GM21723 (cell line): ENCODE data around the gene RAG2.

Experiments used
- ATAC-seq: cut with Tn5 transposase; IDR thresholded peaks from one replicate; pipeline ENCODE4 v1.9.1; 2021; ENCODE audit warnings: mild to moderate bottlenecking, moderate library complexity; ENCODE audit not compliant: unreplicated experiment

The RAG2 gene

DNA sequence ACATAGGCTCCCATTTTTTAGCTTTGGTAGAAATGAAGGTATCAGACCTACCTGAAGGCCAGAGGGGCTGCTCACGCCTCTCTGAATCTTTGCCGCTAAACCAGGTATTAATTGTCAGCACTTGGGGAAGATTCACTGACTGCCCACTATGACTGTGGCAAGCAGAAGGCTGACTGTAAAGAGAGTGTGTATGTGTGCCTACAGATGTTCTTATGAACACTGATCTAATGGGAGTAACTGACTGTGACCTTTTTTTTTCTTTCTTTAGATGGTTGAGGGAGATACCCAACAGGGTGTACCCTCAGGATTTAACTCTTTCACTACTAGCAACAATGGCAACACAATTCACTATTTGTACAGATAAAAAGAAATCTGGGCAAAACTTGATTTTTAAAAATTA lies at the start of gene RAG2:
RAG2 (minus strand) TSS at position 186 of the 400 bp plus-strand sequence. CDS start 4,068 bp downstream, outside the sequence.
- ATAC-seq, result no peak

DNA sequence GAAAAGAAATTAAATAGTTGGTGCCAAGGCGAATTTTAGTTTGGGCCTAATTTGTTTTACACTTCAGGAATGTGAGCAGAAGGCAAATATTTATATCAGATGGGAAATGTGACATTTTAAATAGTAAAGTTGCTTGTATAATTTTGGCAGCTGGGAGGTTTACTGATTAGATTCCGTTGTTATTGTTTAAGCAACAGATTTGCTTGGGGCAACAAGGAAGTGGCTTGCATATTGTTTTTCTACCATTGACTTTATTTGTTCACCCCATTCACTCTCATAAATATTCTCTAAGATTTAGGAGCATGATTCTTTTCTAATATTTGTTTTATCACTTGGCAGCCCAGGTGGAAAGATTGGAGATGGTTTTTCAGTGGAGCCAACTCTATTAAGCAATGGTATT lies 40.5 kb upstream of the RAG2 start:
- ATAC-seq, result no peak

GRCh38 chr11:36635066-36635862 lies 37.2 kb upstream of the RAG2 start:
- ATAC-seq, result no peak

GRCh38 chr11:36631774-36632173 lies 33.7 kb upstream of the RAG2 start:
- ATAC-seq, result peak; percentile 98

DNA sequence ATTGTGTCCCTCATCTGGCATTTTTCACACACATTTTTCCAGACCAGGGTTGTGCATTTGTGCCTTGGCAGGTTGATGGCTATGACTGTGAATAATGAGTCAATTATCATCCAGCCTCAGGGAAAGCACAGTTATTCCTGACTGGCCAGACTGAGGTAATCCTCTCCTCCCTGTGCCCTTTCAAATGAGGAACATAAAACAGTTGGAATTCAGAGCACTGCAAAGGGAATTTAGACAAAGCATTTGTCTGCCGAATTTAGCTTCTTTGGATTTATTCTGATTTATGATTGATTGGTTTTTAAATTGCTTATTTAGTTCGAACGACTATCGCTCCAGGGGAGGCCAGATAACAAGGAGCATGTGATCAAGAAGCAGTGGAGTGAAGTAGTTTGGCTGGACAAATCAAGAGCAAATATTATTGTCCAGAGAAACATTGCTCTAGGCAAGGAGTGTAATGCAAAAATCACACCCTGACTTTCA lies 30.8 kb upstream of the RAG2 start:
- ATAC-seq, result no peak

DNA sequence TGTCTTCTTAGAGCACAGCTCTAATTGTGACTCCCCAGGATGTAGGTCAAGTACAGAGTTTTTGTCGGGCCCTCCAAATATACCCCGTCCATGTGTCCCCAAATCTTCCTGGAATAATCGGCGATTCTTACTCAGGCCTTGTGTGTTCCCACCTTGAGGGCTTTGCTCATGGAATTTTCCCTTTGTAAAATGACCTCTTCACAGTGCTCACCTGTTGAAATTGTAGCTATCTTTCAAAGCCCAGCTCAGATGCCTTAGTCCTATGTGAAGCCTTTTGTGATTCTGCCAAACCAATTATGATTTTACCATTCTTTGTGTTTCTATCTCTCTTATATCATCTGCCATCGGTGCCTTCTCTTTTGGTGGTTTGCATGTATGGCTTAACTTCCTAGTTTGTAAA lies 30.1 kb upstream of the RAG2 start:
- ATAC-seq, result no peak

GRCh38 chr11:36627471-36627870 lies 29.4 kb upstream of the RAG2 start:
- no peak for ATAC-seq

GRCh38 chr11:36627006-36627405 lies 29.0 kb upstream of the RAG2 start:
- no peak for ATAC-seq

- no peak for ATAC-seq
Observed at GRCh38 chr11:36623494-36623893, 25.5 kb upstream of the RAG2 start.

GRCh38 chr11:36622431-36623136 lies 24.5 kb upstream of the RAG2 start:
- ATAC-seq, result peak; percentile 84

GRCh38 chr11:36620246-36620645 lies 22.2 kb upstream of the RAG2 start:
- ATAC-seq, result no peak

DNA sequence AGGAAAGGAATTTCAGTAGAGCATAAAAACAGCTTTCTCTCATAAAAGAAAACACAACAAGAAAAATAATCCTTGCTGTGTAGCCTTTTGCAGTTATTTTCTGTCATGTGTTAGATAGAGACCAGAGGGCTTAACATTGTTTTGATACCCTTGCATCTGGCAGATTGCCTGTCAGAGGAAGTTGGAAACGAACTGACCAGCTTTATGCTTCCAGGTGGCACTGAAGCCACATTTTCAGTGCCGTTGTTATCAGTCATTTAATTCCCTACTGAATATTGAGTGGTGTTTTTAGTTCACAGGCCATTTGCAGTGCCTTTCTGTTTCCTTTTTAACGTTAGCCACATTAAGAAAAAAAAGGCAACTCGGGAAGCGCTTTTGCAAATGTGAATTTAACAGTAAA lies 21.5 kb upstream of the RAG2 start:
- no peak for ATAC-seq

DNA sequence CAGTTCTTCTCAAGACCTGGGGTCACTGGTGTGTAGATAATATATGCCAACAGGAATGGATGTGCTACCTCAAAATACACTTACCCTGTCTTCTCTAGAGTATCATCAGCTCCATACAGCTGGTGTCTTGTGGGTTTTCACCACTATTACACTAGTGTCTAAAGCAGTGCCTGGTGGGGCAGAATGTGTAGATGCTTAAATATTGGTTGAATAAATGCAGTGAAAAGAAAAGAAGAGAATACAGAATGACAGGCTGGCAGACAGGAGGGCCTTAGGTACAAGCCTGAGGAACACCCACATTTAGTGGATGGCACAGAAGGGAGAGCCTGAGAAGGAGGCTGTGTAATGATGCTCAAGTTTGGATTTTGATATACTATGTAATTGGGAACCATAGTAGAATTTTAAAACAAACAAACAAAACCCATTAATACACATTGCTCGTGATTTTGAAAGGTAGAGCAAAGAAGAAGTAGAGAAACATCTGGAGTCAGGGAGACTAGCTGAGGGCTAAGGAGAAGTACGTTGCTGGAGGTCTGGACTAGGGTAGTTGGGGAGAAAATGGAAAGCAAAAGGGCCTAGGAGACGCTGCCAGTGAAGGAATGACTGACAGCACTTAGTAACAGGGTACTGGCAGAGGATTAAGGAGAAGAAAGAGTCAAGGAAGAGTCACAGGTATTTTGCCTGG lies 20.5 kb upstream of the RAG2 start:
- ATAC-seq, result no peak

GRCh38 chr11:36617543-36618362 lies 19.7 kb upstream of the RAG2 start:
- no peak for ATAC-seq

DNA sequence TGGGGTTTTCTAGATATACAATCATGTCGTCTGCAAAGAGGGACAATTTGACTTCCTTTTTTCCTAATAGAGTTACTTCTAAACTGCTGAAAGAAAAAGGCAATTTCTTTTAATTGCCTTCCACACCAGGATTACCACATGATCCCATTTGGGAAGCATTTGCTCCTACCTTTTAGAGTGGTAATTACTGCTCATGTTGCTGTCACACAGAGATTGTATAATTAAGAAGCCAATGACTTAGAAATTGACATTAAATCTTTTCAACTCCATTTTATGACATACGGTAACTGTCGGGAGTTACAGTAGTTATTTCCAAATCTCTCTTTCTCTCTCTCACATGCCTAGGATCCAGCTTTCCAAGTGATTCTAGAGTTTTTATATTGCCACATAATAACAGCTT lies 17.8 kb upstream of the RAG2 start:
- ATAC-seq, result no peak

- ATAC-seq, result no peak
Observed at GRCh38 chr11:36609383-36609782, 11.3 kb upstream of the RAG2 start.

- no peak for ATAC-seq
Observed at GRCh38 chr11:36608491-36609199, 10.6 kb upstream of the RAG2 start.

- peak; percentile 79 for ATAC-seq
Observed at GRCh38 chr11:36605221-36606216, 7.5 kb upstream of the RAG2 start.

GRCh38 chr11:36602135-36602534 lies 4.1 kb upstream of the RAG2 start:
- no peak for ATAC-seq
